Tibial artery (tissue), 4 donors: ENCODE data around the gene CNTNAP2.

Experiments
- DNase-seq, 2 donors: peaks; one replicate each; pipeline ENCODE4 v3.0.0-alpha.2; 2019
- H3K27ac ChIP-seq, 2 donors: fragments of 200-600 bp; sonication (generic) in 1 of 2; 1 replicate in 1 of 2; 2 replicates in 1 of 2; pipeline ENCODE4 v1.5.1; 2018 to 2019; ENCODE audit warnings: mild to moderate bottlenecking in 1 of 2
- H3K27me3 ChIP-seq, 2 donors: fragments of 200-600 bp; sonication (generic) in 1 of 2; one replicate each; pipeline versions ENCODE4 v1.5.1 to v1.6.0; 2016 to 2019
- H3K36me3 ChIP-seq, 3 donors: fragments of 200-600 bp; sonication (generic) in 2 of 3; one replicate each; pipeline ENCODE4 v1.5.1; 2016 to 2019; ENCODE audit warnings: mild to moderate bottlenecking in 2 of 3
- H3K4me1 ChIP-seq, 4 donors: fragments of 200-600 bp; sonication (generic) in 2 of 4; 1 replicate in 3 of 4; 2 replicates in 1 of 4; pipeline ENCODE4 v1.5.1; 2016 to 2019
- H3K4me3 ChIP-seq, 2 donors: fragments of 200-600 bp; sonication (generic) in 1 of 2; 1 replicate in 1 of 2; 2 replicates in 1 of 2; pipeline ENCODE4 v1.5.1; 2018 to 2019; ENCODE audit warnings: mild to moderate bottlenecking in 2 of 2
- H3K9me3 ChIP-seq, 3 donors: fragments of 200-600 bp; sonication (generic) in 1 of 3; one replicate each; pipeline ENCODE4 v1.5.1; 2016 to 2019
- intact Hi-C: fragments of 100-400 bp; cut with DNase I; formaldehyde crosslinking; loops from one replicate; pipeline ENCODE4 v1.15.0; 2023; ENCODE audit warnings: low total_unique reads
- TF ChIP-seq, protein P1 (sequence below), 2 experiments: fragments of 200-600 bp in 1 of 2; fragments of 450-650 bp in 1 of 2; IDR thresholded peaks; one replicate each; pipeline ENCODE4 v1.5.1; 2017 to 2019; ENCODE audit warnings: antibody characterized with exemption in 2 of 2, mild to moderate bottlenecking in 1 of 2, moderate library complexity in 1 of 2

The CNTNAP2 gene

DNA sequence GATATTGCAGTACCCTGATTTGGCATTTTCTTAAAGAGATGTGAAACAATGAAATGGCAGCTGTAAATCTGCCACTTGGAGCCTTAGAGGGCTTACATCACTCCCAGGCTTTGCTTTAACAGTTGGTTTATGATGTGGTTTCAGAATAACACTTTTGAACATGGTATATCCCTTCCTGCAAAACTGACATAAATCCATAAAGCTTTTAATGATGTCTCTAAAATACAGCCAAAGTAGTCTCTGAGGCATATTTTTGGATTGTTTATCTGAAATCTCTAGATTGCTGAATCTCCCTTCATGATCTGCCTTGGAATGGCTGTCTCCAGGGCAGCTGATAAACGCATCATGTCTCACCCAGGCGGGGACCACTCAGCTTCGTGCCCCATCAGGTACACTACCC lies 2096.1 kb downstream of the CNTNAP2 start:
- peaks cover 0 to 10% (median 1%) of the 10 kb centered on the region in 4 donors for H3K4me1 ChIP-seq
- TF ChIP-seq, protein P1, sequence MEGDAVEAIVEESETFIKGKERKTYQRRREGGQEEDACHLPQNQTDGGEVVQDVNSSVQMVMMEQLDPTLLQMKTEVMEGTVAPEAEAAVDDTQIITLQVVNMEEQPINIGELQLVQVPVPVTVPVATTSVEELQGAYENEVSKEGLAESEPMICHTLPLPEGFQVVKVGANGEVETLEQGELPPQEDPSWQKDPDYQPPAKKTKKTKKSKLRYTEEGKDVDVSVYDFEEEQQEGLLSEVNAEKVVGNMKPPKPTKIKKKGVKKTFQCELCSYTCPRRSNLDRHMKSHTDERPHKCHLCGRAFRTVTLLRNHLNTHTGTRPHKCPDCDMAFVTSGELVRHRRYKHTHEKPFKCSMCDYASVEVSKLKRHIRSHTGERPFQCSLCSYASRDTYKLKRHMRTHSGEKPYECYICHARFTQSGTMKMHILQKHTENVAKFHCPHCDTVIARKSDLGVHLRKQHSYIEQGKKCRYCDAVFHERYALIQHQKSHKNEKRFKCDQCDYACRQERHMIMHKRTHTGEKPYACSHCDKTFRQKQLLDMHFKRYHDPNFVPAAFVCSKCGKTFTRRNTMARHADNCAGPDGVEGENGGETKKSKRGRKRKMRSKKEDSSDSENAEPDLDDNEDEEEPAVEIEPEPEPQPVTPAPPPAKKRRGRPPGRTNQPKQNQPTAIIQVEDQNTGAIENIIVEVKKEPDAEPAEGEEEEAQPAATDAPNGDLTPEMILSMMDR (IDR thresholded peaks at IDR 0.05): no peak
- H3K36me3 ChIP-seq: no peaks in the 10 kb centered on the region
- no peaks in the 10 kb centered on the region for H3K27me3 ChIP-seq
- intact Hi-C loops: no loop called here
- H3K4me3 ChIP-seq: no peak overlapping the region
- no peak overlapping the region for H3K27ac ChIP-seq
- DNase-seq: no peak
- H3K9me3 ChIP-seq: no peaks in the 10 kb centered on the region

DNA sequence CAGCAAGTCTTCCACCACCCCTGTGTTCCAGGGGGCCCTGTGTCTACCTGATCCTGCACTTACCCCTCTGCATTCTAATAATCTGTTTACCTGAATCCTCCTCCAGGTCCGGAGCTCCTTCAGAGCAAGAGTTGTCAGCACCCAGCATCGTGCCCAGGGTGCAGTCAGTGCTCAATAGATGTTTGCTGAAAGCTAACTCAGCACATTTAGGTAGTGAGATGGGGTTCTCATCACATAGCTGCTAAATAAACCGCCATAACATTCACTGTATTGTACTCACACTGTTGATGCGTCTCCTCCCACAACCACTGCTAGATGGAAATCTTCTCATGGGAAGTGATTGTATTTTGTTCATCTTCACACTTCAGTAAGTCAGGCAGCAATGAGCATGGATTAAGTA lies 2097.5 kb downstream of the CNTNAP2 start:
- no peak for DNase-seq
- intact Hi-C loops: no loop called here
- no peaks in the 10 kb centered on the region for H3K9me3 ChIP-seq
- TF ChIP-seq, protein P1 (IDR thresholded peaks at IDR 0.05): no peak
- H3K36me3 ChIP-seq: no peaks in the 10 kb centered on the region
- no peak overlapping the region for H3K27ac ChIP-seq
- peaks cover 0 to 10% (median 1%) of the 10 kb centered on the region in 4 donors for H3K4me1 ChIP-seq
- H3K4me3 ChIP-seq: no peak overlapping the region
- no peaks in the 10 kb centered on the region for H3K27me3 ChIP-seq

DNA sequence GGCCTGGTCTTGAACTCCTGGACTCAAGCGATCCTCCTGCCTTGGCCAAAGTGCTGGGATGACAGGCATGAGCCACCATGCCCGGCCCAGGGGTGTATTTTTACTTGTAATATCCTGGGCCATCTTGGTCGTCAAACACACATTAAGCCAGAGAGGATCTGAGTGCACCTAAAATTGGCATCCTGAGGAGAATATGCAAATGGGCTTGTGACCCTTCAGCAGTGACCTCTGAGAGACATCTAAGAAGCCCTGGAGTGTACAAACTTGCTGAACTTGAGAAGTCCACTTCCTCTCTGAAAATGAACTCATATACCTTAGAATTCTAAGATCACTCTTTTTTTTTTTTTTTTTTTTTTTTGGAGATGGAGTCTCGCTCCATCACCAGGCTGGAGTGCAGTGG lies 2102.0 kb downstream of the CNTNAP2 start:
- Histone ChIP-seq H3K36me3 (no peaks in the 10 kb centered on the region), H3K27me3 (no peaks in the 10 kb centered on the region), H3K4me3 (no peak overlapping the region), H3K4me1 (no peaks in the 10 kb centered on the region), H3K27ac (no peak overlapping the region), H3K9me3 (no peaks in the 10 kb centered on the region)
- TF ChIP-seq, protein P1 (IDR thresholded peaks at IDR 0.05): no peak
- intact Hi-C loops: no loop called here
- DNase-seq: no peak

DNA sequence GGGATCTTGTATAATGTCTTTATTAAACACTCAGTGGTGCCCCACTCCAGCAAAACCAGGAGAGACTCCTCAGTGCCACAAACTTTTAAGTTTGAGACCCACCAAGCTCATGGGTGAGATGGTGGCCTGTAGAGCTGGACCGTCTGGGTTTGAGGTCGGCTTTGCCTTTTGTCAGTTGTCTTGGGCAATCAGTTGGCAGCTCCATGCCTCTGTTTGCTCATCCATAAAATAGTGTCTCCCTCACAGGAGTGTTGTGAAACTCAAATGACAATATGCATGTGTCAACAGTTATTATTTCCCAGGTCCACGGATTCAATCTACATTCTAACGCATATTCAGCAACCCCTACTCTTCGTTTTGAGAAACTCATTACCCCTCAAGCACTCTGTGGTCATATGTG lies 2106.1 kb downstream of the CNTNAP2 start:
- Histone ChIP-seq H3K36me3 (no peaks in the 10 kb centered on the region), H3K27me3 (no peaks in the 10 kb centered on the region), H3K9me3 (no peaks in the 10 kb centered on the region), H3K4me3 (no peak overlapping the region), H3K4me1 (no peaks in the 10 kb centered on the region), H3K27ac (no peak overlapping the region)
- TF ChIP-seq, protein P1 (IDR thresholded peaks at IDR 0.05): no peak
- intact Hi-C loops: no loop called here
- no peak for DNase-seq

DNA sequence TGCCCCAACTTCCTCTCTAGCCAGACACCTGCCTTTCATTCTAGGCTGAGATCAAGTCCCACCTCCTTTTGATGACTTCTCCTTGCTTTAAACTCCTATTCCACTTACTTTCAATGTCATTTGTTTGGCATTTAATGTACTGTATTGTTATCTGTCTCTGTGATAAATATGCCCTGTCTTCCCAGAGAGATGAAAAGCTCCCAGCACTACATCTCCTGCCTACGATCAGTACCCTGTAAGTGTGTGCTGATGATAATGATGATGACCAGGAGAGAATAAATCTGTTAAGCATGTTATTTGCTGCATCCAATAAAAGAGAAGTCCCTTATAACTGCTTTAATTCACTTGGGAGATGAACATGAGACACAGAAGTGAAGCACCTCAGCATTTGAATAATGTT lies 2106.6 kb downstream of the CNTNAP2 start:
- no peak for DNase-seq
- H3K4me1 ChIP-seq: no peaks in the 10 kb centered on the region
- no peak overlapping the region for H3K4me3 ChIP-seq
- no peaks in the 10 kb centered on the region for H3K9me3 ChIP-seq
- no peak overlapping the region for H3K27ac ChIP-seq
- no peaks in the 10 kb centered on the region for H3K36me3 ChIP-seq
- intact Hi-C loops: no loop called here
- H3K27me3 ChIP-seq: no peaks in the 10 kb centered on the region
- TF ChIP-seq, protein P1 (IDR thresholded peaks at IDR 0.05): no peak

DNA sequence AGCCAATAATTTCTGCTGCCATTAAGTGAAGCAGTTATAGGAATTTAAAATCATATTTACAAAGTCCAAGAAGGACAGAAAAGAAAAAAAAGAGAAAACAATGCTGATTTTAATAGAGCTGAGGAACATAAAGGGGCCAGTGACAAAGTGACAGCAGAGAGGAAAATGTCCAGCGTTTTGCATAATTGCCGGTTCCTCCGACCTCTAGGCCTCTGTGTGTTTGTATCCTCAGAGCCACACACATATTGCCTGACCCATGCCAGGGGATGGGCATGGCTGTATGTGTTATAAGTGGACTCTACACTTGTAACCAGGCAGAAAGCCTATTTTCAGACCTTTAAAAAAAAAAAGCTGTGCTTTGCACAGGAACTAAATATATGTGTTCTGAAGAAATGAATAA lies 2107.1 kb downstream of the CNTNAP2 start:
- Histone ChIP-seq H3K4me1 (no peaks in the 10 kb centered on the region), H3K36me3 (no peaks in the 10 kb centered on the region), H3K4me3 (no peak overlapping the region), H3K27ac (no peak overlapping the region), H3K27me3 (no peaks in the 10 kb centered on the region), H3K9me3 (no peaks in the 10 kb centered on the region)
- intact Hi-C loops: no loop called here
- DNase-seq: no peak
- TF ChIP-seq, protein P1 (IDR thresholded peaks at IDR 0.05): no peak
